Hepatocyte (in vitro differentiated cells): Measurements from ENCODE around the gene C1orf167. TPM values are rescaled to one million over a fixed set of nuclear protein-coding genes. Genes with fewer than 3 reads are reported as not detected.

Source experiments
- DNase-seq: peaks from one replicate; pipeline ENCODE4 v3.0.0-alpha.2; 2016; ENCODE audit warnings: low spot score
- H2AFZ ChIP-seq: fragments of 200-600 bp; sonication (generic); 2 replicates; pipeline ENCODE4 v1.6.0; 2016; ENCODE audit warnings: antibody characterized with exemption, mild to moderate bottlenecking
- H3K27ac ChIP-seq: fragments of 200-600 bp; sonication (generic); 2 replicates; pipeline ENCODE4 v1.5.1; 2016; ENCODE audit warnings: mild to moderate bottlenecking
- H3K27me3 ChIP-seq: fragments of 200-600 bp; sonication (generic); 2 replicates; pipeline ENCODE4 v1.6.1; 2016
- H3K36me3 ChIP-seq: fragments of 200-600 bp; sonication (generic); replicated peaks from 2 replicates; pipeline ENCODE4 v1.5.1; 2016; ENCODE audit warnings: low read depth; ENCODE audit not compliant: insufficient read depth
- H3K4me1 ChIP-seq: fragments of 200-600 bp; sonication (generic); 2 replicates; pipeline ENCODE4 v1.5.1; 2016; ENCODE audit warnings: mild to moderate bottlenecking, moderate library complexity; ENCODE audit not compliant: insufficient read depth
- H3K4me2 ChIP-seq: fragments of 200-600 bp; sonication (generic); 2 replicates; pipeline ENCODE4 v1.6.0; 2016
- H3K4me3 ChIP-seq: fragments of 200-600 bp; sonication (generic); 2 replicates; pipeline ENCODE4 v1.5.1; 2016; ENCODE audit warnings: mild to moderate bottlenecking
- H3K79me2 ChIP-seq: fragments of 200-600 bp; sonication (generic); 2 replicates; pipeline ENCODE4 v1.6.0; 2017; ENCODE audit warnings: mild to moderate bottlenecking
- H3K9me2 ChIP-seq: fragments of 200-600 bp; sonication (generic); replicated peaks from 2 replicates; pipeline ENCODE4 v1.6.0; 2017; ENCODE audit warnings: mild to moderate bottlenecking; ENCODE audit not compliant: insufficient read depth
- H3K9me3 ChIP-seq: fragments of 200-600 bp; sonication (generic); 2 replicates; pipeline ENCODE4 v1.5.1; 2016; ENCODE audit warnings: low read depth, mild to moderate bottlenecking
- H4K20me1 ChIP-seq: fragments of 200-600 bp; sonication (generic); 2 replicates; pipeline ENCODE4 v1.6.0; 2016; ENCODE audit warnings: mild to moderate bottlenecking; ENCODE audit not compliant: insufficient read depth, poor library complexity, severe bottlenecking
- EZH2 ChIP-seq: fragments of 200-600 bp; sonication (generic); IDR thresholded peaks from 2 replicates; pipeline ENCODE4 v1.6.1; 2016; ENCODE audit warnings: antibody characterized with exemption, mild to moderate bottlenecking, borderline replicate concordance
- EZH2phosphoT487 ChIP-seq: fragments of 200-600 bp; sonication (generic); IDR thresholded peaks from one replicate; pipeline ENCODE4 v1.6.1; 2018; ENCODE audit warnings: antibody characterized with exemption, mild to moderate bottlenecking, low read depth, moderate library complexity; ENCODE audit not compliant: unreplicated experiment, severe bottlenecking
- WGBS: methylation state at CpG from one replicate; pipeline ENCODE4 v1.1.6; 2016; ENCODE audit warnings: low lambda C conversion rate; ENCODE audit errors: missing lambda C conversion rate; 5-methylcytosine and 5-hydroxymethylcytosine counted together
- polyA plus RNA-seq: library from polyadenylated mRNA; unstranded; fragments of >200 nt; fragmentation: Nextera tagmentation; extraction: Ambion mirVana; gene quantifications from 2 replicates; pipeline ENCODE4 v1.2.1, GENCODE V29; 2016
- total RNA-seq: library from RNA; depleted of rRNA; stranded (reverse); fragments of >200 nt; gene quantifications from 2 replicates; pipeline ENCODE4 v1.2.3, GENCODE V29; 2014
- TF ChIP-seq, protein P1 (sequence below): fragments of 200-600 bp; sonication (generic); IDR thresholded peaks from 2 replicates; pipeline ENCODE4 v1.5.1; 2016; ENCODE audit warnings: antibody characterized with exemption, mild to moderate bottlenecking; ENCODE audit not compliant: poor library complexity

C1orf167 gene
- total and polyA plus RNA-seq, 2 experiments from 2014 or later, result 0.37 TPM; not detected in 1

DNA sequence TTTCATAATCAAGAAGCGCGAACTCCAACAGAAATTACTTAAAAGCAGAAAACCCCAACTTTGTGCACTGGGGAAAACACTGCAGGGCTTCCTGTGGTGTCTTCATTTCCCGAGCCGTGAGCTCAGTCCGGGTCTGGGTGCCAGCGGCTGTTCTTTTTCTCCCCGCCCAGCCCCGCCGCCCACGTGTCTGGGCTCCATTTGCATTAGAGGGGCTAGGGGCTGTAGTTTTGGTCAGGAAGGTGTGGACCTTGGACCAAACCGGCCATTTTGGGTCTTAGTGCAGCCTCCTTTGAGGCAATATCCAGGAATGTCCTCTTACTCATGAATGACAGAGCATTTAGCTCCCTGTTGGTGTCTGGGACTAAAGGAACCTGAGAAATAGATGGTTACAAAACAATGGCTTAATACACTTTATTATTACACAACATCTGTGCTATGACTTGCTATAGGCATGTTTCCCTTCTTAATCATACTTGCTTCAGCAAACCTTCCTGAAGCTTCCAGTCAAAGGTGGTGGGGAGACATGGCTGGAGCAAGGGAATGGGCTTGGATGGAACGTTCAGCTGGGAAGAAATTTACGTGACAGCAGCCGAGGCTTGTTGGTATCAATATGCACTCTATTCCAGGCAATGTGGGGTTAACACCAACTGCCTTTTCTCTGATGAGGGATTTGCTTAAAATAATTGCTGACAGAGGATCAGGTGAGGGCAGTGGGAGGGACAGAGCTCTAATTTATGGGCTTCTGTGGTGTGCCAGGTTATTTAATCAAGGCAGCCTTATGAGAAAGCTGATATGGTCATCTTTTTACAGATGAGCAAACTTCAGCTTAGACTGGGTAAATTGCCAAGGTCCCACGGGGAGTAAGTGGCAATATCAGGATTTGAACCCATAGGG, 25.0 kb upstream of the C1orf167 start:
- Histone ChIP-seq H3K9me3 (no peaks in the 10 kb centered on the region), H3K36me3 (no peaks in the 10 kb centered on the region), H3K79me2 (peaks cover 3% of the 10 kb centered on the region), H3K27me3 (no peaks in the 10 kb centered on the region), H3K9me2 (no peaks in the 10 kb centered on the region), H3K4me2 (peak overlapping the region; percentile 98), H2AFZ (peak overlapping the region; percentile 98), H3K27ac (peak overlapping the region; percentile 84), H3K4me1 (peaks cover 17% of the 10 kb centered on the region), H4K20me1 (no peaks in the 10 kb centered on the region), H3K4me3 (peak overlapping the region; percentile 88)
- WGBS, result 13% methylated on average over 15 of the region's 15 CpGs
- peak; percentile 65 for DNase-seq
- no peak for TF ChIP-seq EZH2
- TF ChIP-seq, protein P1, sequence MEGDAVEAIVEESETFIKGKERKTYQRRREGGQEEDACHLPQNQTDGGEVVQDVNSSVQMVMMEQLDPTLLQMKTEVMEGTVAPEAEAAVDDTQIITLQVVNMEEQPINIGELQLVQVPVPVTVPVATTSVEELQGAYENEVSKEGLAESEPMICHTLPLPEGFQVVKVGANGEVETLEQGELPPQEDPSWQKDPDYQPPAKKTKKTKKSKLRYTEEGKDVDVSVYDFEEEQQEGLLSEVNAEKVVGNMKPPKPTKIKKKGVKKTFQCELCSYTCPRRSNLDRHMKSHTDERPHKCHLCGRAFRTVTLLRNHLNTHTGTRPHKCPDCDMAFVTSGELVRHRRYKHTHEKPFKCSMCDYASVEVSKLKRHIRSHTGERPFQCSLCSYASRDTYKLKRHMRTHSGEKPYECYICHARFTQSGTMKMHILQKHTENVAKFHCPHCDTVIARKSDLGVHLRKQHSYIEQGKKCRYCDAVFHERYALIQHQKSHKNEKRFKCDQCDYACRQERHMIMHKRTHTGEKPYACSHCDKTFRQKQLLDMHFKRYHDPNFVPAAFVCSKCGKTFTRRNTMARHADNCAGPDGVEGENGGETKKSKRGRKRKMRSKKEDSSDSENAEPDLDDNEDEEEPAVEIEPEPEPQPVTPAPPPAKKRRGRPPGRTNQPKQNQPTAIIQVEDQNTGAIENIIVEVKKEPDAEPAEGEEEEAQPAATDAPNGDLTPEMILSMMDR, result no peak
- no peak for TF ChIP-seq EZH2phosphoT487

GRCh38 chr1:11738096-11738495, 23.9 kb upstream of the C1orf167 start:
- Histone ChIP-seq H2AFZ (no peak overlapping the region), H3K4me2 (no peak overlapping the region), H3K9me2 (no peaks in the 10 kb centered on the region), H3K4me3 (no peak overlapping the region), H4K20me1 (no peaks in the 10 kb centered on the region), H3K27me3 (no peaks in the 10 kb centered on the region), H3K4me1 (peaks cover 11% of the 10 kb centered on the region), H3K27ac (no peak overlapping the region), H3K79me2 (peaks cover 3% of the 10 kb centered on the region), H3K36me3 (no peaks in the 10 kb centered on the region), H3K9me3 (no peaks in the 10 kb centered on the region)
- no peak for DNase-seq
- WGBS, result 87% methylated on average over 2 of the region's 2 CpGs
- no peak for TF ChIP-seq EZH2phosphoT487
- TF ChIP-seq, protein P1, result no peak

DNA sequence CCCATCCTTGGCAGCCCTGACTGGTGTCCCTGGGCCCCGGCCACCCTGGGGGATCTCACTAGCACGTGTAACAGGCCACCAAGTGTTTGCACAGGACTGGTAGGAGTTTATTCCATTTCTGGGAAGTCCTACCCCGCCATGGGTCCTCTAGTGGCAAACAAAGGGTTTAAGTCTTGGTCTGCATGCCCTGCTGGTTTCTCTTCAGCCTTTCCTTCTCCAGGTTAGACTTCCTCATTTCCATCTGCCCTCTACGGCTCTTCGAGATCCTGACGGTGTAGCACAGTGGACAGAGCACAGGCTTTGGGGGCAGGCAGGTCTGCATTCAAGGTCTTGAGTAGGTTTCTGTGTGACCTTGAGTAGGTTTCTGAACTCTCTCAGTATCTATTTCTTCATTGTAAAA, 23.2 kb upstream of the C1orf167 start:
- H3K27me3 ChIP-seq, result no peaks in the 10 kb centered on the region
- no peak overlapping the region for H3K27ac ChIP-seq
- TF ChIP-seq EZH2phosphoT487, result no peak
- no peak for TF ChIP-seq EZH2
- TF ChIP-seq, protein P1, result no peak
- no peaks in the 10 kb centered on the region for H3K9me2 ChIP-seq
- H3K4me1 ChIP-seq, result peaks cover 11% of the 10 kb centered on the region
- H3K79me2 ChIP-seq, result peaks cover 3% of the 10 kb centered on the region
- no peak overlapping the region for H3K4me3 ChIP-seq
- H3K9me3 ChIP-seq, result no peaks in the 10 kb centered on the region
- H2AFZ ChIP-seq, result no peak overlapping the region
- no peak overlapping the region for H3K4me2 ChIP-seq
- H4K20me1 ChIP-seq, result no peaks in the 10 kb centered on the region
- no peaks in the 10 kb centered on the region for H3K36me3 ChIP-seq
- WGBS, result 88% methylated on average over 6 of the region's 6 CpGs
- DNase-seq, result no peak
